ENCODE data around the gene ABCA6. TPM values are rescaled to one million over a fixed set of nuclear protein-coding genes. Genes with fewer than 3 reads are reported as not detected.

The ABCA6 gene
- 30.4 and 31.8 TPM in 2 replicates for total RNA-seq

DNA sequence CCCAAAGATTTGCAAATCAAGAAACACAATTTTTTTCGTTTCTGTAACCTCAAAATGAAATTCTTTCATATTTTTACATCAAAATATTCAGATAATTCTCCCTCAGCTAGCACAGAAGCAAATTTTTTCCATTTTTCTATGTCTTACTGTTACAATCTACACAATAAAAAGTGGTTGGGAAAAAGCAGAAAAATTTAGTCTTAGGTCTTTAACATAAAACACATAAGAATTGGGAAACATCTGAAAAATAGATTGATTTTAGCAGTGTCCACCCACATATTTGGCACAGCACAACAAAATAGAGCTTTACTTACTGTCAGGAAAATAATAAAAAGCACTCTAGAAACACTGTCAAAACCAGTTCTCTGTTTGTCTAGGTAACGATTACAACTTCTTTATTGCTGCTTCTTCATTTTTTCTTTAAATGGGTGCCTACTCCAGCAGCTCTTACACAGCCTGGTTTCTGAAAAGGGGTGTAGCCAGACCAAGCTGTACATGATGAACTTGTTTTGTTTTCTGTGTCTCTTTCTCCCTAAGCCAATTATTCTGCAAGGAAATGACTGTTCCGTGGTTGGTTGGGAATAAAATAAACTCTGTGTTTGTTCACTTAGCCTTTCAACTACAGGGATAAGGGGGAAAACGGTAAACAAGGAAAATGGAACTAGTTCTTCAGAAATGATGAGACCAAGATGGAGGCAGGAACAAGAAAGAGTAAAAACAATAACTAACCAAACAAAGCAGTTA lies at the start of gene ABCA6:
ABCA6 (minus strand) TSS at position 465 of the 744 bp plus-strand sequence. CDS start 1,192 bp downstream, outside the sequence.
- H2AFZ ChIP-seq (ENCODE audit: low read length), result peak within 1 kb of the TSS; percentile 77

GRCh38 chr17:69188796-69189195 lies 47.1 kb upstream of the ABCA6 start:
- no peak overlapping the region for H3K4me3 ChIP-seq (ENCODE audit: insufficient read depth, low read length)
- no peaks in the 10 kb centered on the region for H3K27me3 ChIP-seq (ENCODE audit: insufficient read depth, low read length)
- no peak overlapping the region for H2AFZ ChIP-seq (ENCODE audit: low read length)
- TF ChIP-seq, protein P1, sequence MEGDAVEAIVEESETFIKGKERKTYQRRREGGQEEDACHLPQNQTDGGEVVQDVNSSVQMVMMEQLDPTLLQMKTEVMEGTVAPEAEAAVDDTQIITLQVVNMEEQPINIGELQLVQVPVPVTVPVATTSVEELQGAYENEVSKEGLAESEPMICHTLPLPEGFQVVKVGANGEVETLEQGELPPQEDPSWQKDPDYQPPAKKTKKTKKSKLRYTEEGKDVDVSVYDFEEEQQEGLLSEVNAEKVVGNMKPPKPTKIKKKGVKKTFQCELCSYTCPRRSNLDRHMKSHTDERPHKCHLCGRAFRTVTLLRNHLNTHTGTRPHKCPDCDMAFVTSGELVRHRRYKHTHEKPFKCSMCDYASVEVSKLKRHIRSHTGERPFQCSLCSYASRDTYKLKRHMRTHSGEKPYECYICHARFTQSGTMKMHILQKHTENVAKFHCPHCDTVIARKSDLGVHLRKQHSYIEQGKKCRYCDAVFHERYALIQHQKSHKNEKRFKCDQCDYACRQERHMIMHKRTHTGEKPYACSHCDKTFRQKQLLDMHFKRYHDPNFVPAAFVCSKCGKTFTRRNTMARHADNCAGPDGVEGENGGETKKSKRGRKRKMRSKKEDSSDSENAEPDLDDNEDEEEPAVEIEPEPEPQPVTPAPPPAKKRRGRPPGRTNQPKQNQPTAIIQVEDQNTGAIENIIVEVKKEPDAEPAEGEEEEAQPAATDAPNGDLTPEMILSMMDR (IDR thresholded peaks at IDR 0.05; ENCODE audit: extremely low read depth, low read depth, low read length), result no peak
- no peaks in the 10 kb centered on the region for H4K20me1 ChIP-seq (ENCODE audit: insufficient read depth, low read length)
- no peaks in the 10 kb centered on the region for H3K4me1 ChIP-seq (ENCODE audit: insufficient read depth, low read length)
- DNase-seq (ENCODE audit: insufficient read length, low spot score, missing footprints), result no peak
- H3K4me2 ChIP-seq (ENCODE audit: insufficient read depth, low read length), result no peak overlapping the region
- no peaks in the 10 kb centered on the region for H3K79me2 ChIP-seq (ENCODE audit: insufficient read depth, low read length)
- no peaks in the 10 kb centered on the region for H3K36me3 ChIP-seq (ENCODE audit: insufficient read depth, low read length)
- no peaks in the 10 kb centered on the region for H3K9me3 ChIP-seq (ENCODE audit: low read depth, low read length)
- H3K27ac ChIP-seq (ENCODE audit: low read depth, low read length), result no peak overlapping the region

More for the DNA sequence above, at the start of gene ABCA6:
- TF ChIP-seq, protein P1 (IDR thresholded peaks at IDR 0.05; ENCODE audit: extremely low read depth, low read depth, low read length), result no peak
- Histone ChIP-seq H4K20me1 (ENCODE audit: insufficient read depth, low read length) (no peaks in the 10 kb centered on the region), H3K27ac (ENCODE audit: low read depth, low read length) (peak within 1 kb of the TSS; percentile 59), H3K4me2 (ENCODE audit: insufficient read depth, low read length) (peak within 1 kb of the TSS; percentile 71), H3K27me3 (ENCODE audit: insufficient read depth, low read length) (no peaks in the 10 kb centered on the region), H3K4me3 (ENCODE audit: insufficient read depth, low read length) (peak within 1 kb of the TSS; percentile 37), H3K79me2 (ENCODE audit: insufficient read depth, low read length) (no peaks in the 10 kb centered on the region), H3K9me3 (ENCODE audit: low read depth, low read length) (no peaks in the 10 kb centered on the region), H3K4me1 (ENCODE audit: insufficient read depth, low read length) (peaks cover 17% of the 10 kb centered on the region), H3K36me3 (ENCODE audit: insufficient read depth, low read length) (no peaks in the 10 kb centered on the region)
- DNase-seq (ENCODE audit: insufficient read length, low spot score, missing footprints), result peak; percentile 36

DNA sequence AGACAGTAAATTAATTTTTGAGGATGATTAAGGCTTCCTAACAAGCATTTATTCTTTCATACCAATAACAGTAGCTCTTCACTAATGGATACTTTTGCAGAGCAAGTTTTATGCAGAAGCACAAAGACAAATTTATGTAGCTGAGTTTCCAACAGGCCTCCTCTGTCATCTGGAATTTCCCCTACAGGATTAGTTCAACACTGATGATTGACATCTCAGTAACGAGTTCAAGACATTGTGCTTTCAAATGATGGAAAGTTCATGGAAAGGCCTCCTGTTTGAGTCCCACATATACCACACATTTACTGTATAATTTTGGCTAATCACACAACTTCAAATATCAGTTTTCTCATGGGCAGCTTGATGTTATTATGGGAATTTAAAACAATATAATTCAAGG lies 46.4 kb upstream of the ABCA6 start:
- TF ChIP-seq, protein P1 (IDR thresholded peaks at IDR 0.05; ENCODE audit: extremely low read depth, low read depth, low read length), result no peak
- Histone ChIP-seq H3K27ac (ENCODE audit: low read depth, low read length) (no peak overlapping the region), H2AFZ (ENCODE audit: low read length) (no peak overlapping the region), H3K4me2 (ENCODE audit: insufficient read depth, low read length) (no peak overlapping the region), H3K4me3 (ENCODE audit: insufficient read depth, low read length) (no peak overlapping the region), H4K20me1 (ENCODE audit: insufficient read depth, low read length) (no peaks in the 10 kb centered on the region), H3K79me2 (ENCODE audit: insufficient read depth, low read length) (no peaks in the 10 kb centered on the region), H3K4me1 (ENCODE audit: insufficient read depth, low read length) (no peaks in the 10 kb centered on the region), H3K27me3 (ENCODE audit: insufficient read depth, low read length) (no peaks in the 10 kb centered on the region), H3K9me3 (ENCODE audit: low read depth, low read length) (no peaks in the 10 kb centered on the region), H3K36me3 (ENCODE audit: insufficient read depth, low read length) (no peaks in the 10 kb centered on the region)
- DNase-seq (ENCODE audit: insufficient read length, low spot score, missing footprints), result no peak

- Histone ChIP-seq H3K4me2 (ENCODE audit: insufficient read depth, low read length) (no peak overlapping the region), H2AFZ (ENCODE audit: low read length) (no peak overlapping the region), H3K27me3 (ENCODE audit: insufficient read depth, low read length) (no peaks in the 10 kb centered on the region), H3K4me3 (ENCODE audit: insufficient read depth, low read length) (no peak overlapping the region), H4K20me1 (ENCODE audit: insufficient read depth, low read length) (no peaks in the 10 kb centered on the region), H3K4me1 (ENCODE audit: insufficient read depth, low read length) (no peaks in the 10 kb centered on the region), H3K79me2 (ENCODE audit: insufficient read depth, low read length) (no peaks in the 10 kb centered on the region), H3K9me3 (ENCODE audit: low read depth, low read length) (no peaks in the 10 kb centered on the region), H3K27ac (ENCODE audit: low read depth, low read length) (no peak overlapping the region), H3K36me3 (ENCODE audit: insufficient read depth, low read length) (no peaks in the 10 kb centered on the region)
- TF ChIP-seq, protein P1 (IDR thresholded peaks at IDR 0.05; ENCODE audit: extremely low read depth, low read depth, low read length), result no peak
- no peak for DNase-seq (ENCODE audit: insufficient read length, low spot score, missing footprints)
These were observed 45.6 kb upstream of the ABCA6 start for GRCh38 chr17:69187294-69187693.

All from osteoblast (primary cell).